HG02571 (cell line): ENCODE data around the gene IPO11.

ENCODE experiments used
- ATAC-seq: cut with Tn5 transposase; IDR thresholded peaks from one replicate; pipeline ENCODE4 v1.9.1; 2021; ENCODE audit warnings: mild to moderate bottlenecking, moderate library complexity; ENCODE audit not compliant: unreplicated experiment

Gene IPO11

GRCh38 chr5:62412549-62413329, at the start of gene IPO11:
Gene IPO11, plus strand, starts transcription at chr5:62412763. Its CDS starts 24,517 bp downstream, at chr5:62437280.
- ATAC-seq, result peak; percentile 97

- no peak for ATAC-seq
Observed at GRCh38 chr5:62369039-62369438, 43.5 kb upstream of the IPO11 start.

GRCh38 chr5:62371409-62371808, 41.2 kb upstream of the IPO11 start:
- no peak for ATAC-seq

- ATAC-seq, result no peak
Observed at GRCh38 chr5:62372600-62372999, 40.0 kb upstream of the IPO11 start.

GRCh38 chr5:62373382-62373781, 39.2 kb upstream of the IPO11 start:
- no peak for ATAC-seq

- ATAC-seq, result no peak
Observed at GRCh38 chr5:62374090-62374489, 38.5 kb upstream of the IPO11 start.

GRCh38 chr5:62375627-62376026, 36.9 kb upstream of the IPO11 start:
- ATAC-seq, result no peak

- ATAC-seq, result no peak
Observed at GRCh38 chr5:62376064-62376463, 36.5 kb upstream of the IPO11 start.

GRCh38 chr5:62385131-62385530, 27.4 kb upstream of the IPO11 start:
- no peak for ATAC-seq

- ATAC-seq, result no peak
Observed at GRCh38 chr5:62385816-62386400, 26.7 kb upstream of the IPO11 start.

- no peak for ATAC-seq
Observed at GRCh38 chr5:62386824-62387223, 25.7 kb upstream of the IPO11 start.

GRCh38 chr5:62395210-62395950, 17.2 kb upstream of the IPO11 start:
- no peak for ATAC-seq

- ATAC-seq, result peak; percentile 98
Observed at GRCh38 chr5:62403411-62404250, 8.9 kb upstream of the IPO11 start, which contains the start of gene DIMT1. Gene DIMT1, minus strand, starts transcription at chr5:62403905. Its CDS starts 133 bp downstream, at chr5:62403772.

GRCh38 chr5:62413711-62414110, 1.1 kb downstream of the IPO11 start:
- ATAC-seq, result no peak

GRCh38 chr5:62418462-62419076, 6.0 kb downstream of the IPO11 start:
- no peak for ATAC-seq

GRCh38 chr5:62419609-62420008, 7.0 kb downstream of the IPO11 start:
- ATAC-seq, result no peak

- no peak for ATAC-seq
Observed at GRCh38 chr5:62421414-62421813, 8.9 kb downstream of the IPO11 start.

GRCh38 chr5:62424763-62425162, 12.2 kb downstream of the IPO11 start:
- ATAC-seq, result no peak

GRCh38 chr5:62431735-62432620, 19.4 kb downstream of the IPO11 start:
- no peak for ATAC-seq
